HepG2 (cell line): ENCODE results near the gene TKFC. TPM values are rescaled to one million over a fixed set of nuclear protein-coding genes. Genes with fewer than 3 reads are reported as not detected.

ENCODE experiments used
- BCL6 ChIP-seq: IDR thresholded peaks from 2 replicates; pipeline ENCODE4 v1.6.1; 2016; ENCODE audit warnings: missing genetic modification reagents, missing compliant biosample characterization
- CSRNP1 ChIP-seq: sonication (generic); formaldehyde crosslinking; IDR thresholded peaks from 2 replicates; pipeline ENCODE4 v1.8.1; 2023; ENCODE audit warnings: mild to moderate bottlenecking, missing genetic modification reagents
- EP300 ChIP-seq, 3 experiments: sonication (generic) in 1 of 3; formaldehyde crosslinking in 1 of 3; IDR thresholded peaks; 2 replicates each; pipeline versions ENCODE4 v1.5.1 to v1.6.1; 2011 to 2020; ENCODE audit warnings: low read depth in 2 of 3, low read length in 2 of 3, borderline replicate concordance in 1 of 3, improper control_type of control experiment in 1 of 3, mild to moderate bottlenecking in 1 of 3, missing genetic modification reagents in 1 of 3, moderate library complexity in 1 of 3
- ERF ChIP-seq: IDR thresholded peaks from 2 replicates; pipeline ENCODE4 v1.6.1; 2018; ENCODE audit warnings: missing biosample characterization, missing genetic modification reagents
- GTF3A ChIP-seq: sonication (generic); formaldehyde crosslinking; conservative IDR thresholded peaks from 2 replicates; pipeline ENCODE4 v1.4.0; 2020; ENCODE audit warnings: mild to moderate bottlenecking, missing genetic modification reagents
- HOXA5 ChIP-seq: sonication (generic); formaldehyde crosslinking; IDR thresholded peaks from 2 replicates; pipeline ENCODE4 v1.4.0; 2020; ENCODE audit warnings: missing genetic modification reagents
- KMT2A ChIP-seq: sonication (generic); formaldehyde crosslinking; IDR thresholded peaks from 2 replicates; pipeline ENCODE4 v1.4.0; 2020; ENCODE audit warnings: missing genetic modification reagents
- NBN ChIP-seq: fragments of 450-650 bp; conservative IDR thresholded peaks from 2 replicates; pipeline ENCODE4 v1.6.1; 2017
- NFAT5 ChIP-seq: sonication (generic); formaldehyde crosslinking; IDR thresholded peaks from 2 replicates; pipeline ENCODE4 v1.4.0; 2020; ENCODE audit warnings: missing genetic modification reagents
- PAX8 ChIP-seq: sonication (generic); formaldehyde crosslinking; IDR thresholded peaks from 2 replicates; pipeline ENCODE4 v1.8.0; 2022; ENCODE audit warnings: mild to moderate bottlenecking, missing genetic modification reagents, borderline replicate concordance
- PHF21A ChIP-seq: sonication (generic); formaldehyde crosslinking; IDR thresholded peaks from 2 replicates; pipeline ENCODE4 v1.5.0; 2020; ENCODE audit warnings: mild to moderate bottlenecking, missing genetic modification reagents
- RXRB ChIP-seq: IDR thresholded peaks from 2 replicates; pipeline ENCODE4 v1.6.1; 2016; ENCODE audit warnings: borderline replicate concordance, missing genetic modification reagents, missing compliant biosample characterization
- SOX5 ChIP-seq: IDR thresholded peaks from 2 replicates; pipeline ENCODE4 v1.6.1; 2016; ENCODE audit warnings: borderline replicate concordance
- TMF1 ChIP-seq: sonication (generic); formaldehyde crosslinking; IDR thresholded peaks from 2 replicates; pipeline ENCODE4 v1.8.1; 2022; ENCODE audit warnings: low read depth, missing genetic modification reagents
- ZFP36 ChIP-seq: fragments of 150-350 bp; IDR thresholded peaks from 2 replicates; pipeline ENCODE4 v1.6.1; 2018; ENCODE audit warnings: borderline replicate concordance, low read length, low read depth; ENCODE audit not compliant: partially characterized antibody
- ZNF292 ChIP-seq: sonication (generic); formaldehyde crosslinking; IDR thresholded peaks from 2 replicates; pipeline ENCODE4 v1.8.1; 2022; ENCODE audit warnings: mild to moderate bottlenecking, low read depth, missing genetic modification reagents, borderline replicate concordance
- ZNF768 ChIP-seq: sonication (generic); formaldehyde crosslinking; IDR thresholded peaks from 2 replicates; pipeline ENCODE4 v1.4.0; 2020; ENCODE audit warnings: missing genetic modification reagents
- ZNF772 ChIP-seq: sonication (generic); formaldehyde crosslinking; IDR thresholded peaks from 2 replicates; pipeline ENCODE4 v1.5.0; 2020; ENCODE audit warnings: mild to moderate bottlenecking, missing genetic modification reagents
- polyA plus RNA-seq, 8 experiments: library from polyadenylated mRNA; depleted of rRNA in 3 of 8; stranded (reverse) in 7 of 8; unstranded in 1 of 8; fragments of >200 nt; fragmentation: Illumina TruSeq in 4 of 8; extraction: Trizol in 4 of 8; gene quantifications; 2 replicates each; pipeline versions ENCODE4 v1.2.1 to v1.2.3, GENCODE V29; 2011 to 2016; ENCODE audit warnings: low read depth in 4 of 8, missing spikeins in 1 of 8, mixed read lengths in 1 of 8; ENCODE audit not compliant: insufficient read depth in 1 of 8
- total RNA-seq, 5 experiments: library from RNA; depleted of rRNA; stranded (reverse); fragments of >200 nt; fragmentation: Illumina TruSeq; extraction: Trizol; gene quantifications; 2 replicates each; pipeline ENCODE4 v1.2.3, GENCODE V29; 2016; ENCODE audit warnings: low read depth in 1 of 5
- TF ChIP-seq, protein P1 (sequence below): sonication (generic); formaldehyde crosslinking; IDR thresholded peaks from 2 replicates; pipeline ENCODE4 v1.5.0; 2020; ENCODE audit warnings: mild to moderate bottlenecking, missing genetic modification reagents

The TKFC gene
- total and polyA plus RNA-seq, 2 of the 13 experiments (the other 11 are each of a cell fraction or from before 2014, with no cell fraction given): 147 to 197 TPM

- 0 out of 2 replicates have a peak, but pooled peaks have one; percentile 52 for TF ChIP-seq GTF3A (CRISPR knock-in tag)
- peak; percentile 48 for TF ChIP-seq ERF (CRISPR knock-in tag)
- TF ChIP-seq NBN: no peak
- TF ChIP-seq ZFP36: no peak
- peak; percentile 73 for TF ChIP-seq ZNF768 (CRISPR knock-in tag)
- TF ChIP-seq BCL6 (CRISPR knock-in tag): peak; percentile 36; the same call in 1 of the 2 replicates
- no peak for TF ChIP-seq TMF1
- TF ChIP-seq EP300 (IDR thresholded peaks at IDR 0.05; ENCODE audit: low read depth in 2 of 2, low read length in 2 of 2): no peak; a peak in 1 of 4 replicates
- TF ChIP-seq EP300 (CRISPR knock-in tag; IDR thresholded peaks at IDR 0.05; ENCODE audit: borderline replicate concordance): no peak
- 0 out of 2 replicates have a peak, but pooled peaks have one; percentile 49 for TF ChIP-seq PAX8 (CRISPR knock-in tag)
- TF ChIP-seq, protein P1, sequence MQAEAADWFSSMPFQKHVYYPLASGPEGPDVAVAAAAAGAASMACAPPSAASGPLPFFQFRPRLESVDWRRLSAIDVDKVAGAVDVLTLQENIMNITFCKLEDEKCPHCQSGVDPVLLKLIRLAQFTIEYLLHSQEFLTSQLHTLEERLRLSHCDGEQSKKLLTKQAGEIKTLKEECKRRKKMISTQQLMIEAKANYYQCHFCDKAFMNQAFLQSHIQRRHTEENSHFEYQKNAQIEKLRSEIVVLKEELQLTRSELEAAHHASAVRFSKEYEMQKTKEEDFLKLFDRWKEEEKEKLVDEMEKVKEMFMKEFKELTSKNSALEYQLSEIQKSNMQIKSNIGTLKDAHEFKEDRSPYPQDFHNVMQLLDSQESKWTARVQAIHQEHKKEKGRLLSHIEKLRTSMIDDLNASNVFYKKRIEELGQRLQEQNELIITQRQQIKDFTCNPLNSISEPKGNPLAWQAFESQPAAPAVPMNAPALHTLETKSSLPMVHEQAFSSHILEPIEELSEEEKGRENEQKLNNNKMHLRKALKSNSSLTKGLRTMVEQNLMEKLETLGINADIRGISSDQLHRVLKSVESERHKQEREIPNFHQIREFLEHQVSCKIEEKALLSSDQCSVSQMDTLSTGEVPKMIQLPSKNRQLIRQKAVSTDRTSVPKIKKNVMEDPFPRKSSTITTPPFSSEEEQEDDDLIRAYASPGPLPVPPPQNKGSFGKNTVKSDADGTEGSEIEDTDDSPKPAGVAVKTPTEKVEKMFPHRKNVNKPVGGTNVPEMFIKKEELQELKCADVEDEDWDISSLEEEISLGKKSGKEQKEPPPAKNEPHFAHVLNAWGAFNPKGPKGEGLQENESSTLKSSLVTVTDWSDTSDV (CRISPR knock-in tag): 0 out of 2 replicates have a peak, but pooled peaks have one; percentile 31
- no peak for TF ChIP-seq ZNF292
- 0 out of 2 replicates have a peak, but pooled peaks have one; percentile 23 for TF ChIP-seq NFAT5
- peak; percentile 11 for TF ChIP-seq ZNF772 (CRISPR knock-in tag)
- no peak for TF ChIP-seq PHF21A (CRISPR knock-in tag)
- peak; percentile 40 for TF ChIP-seq RXRB (CRISPR knock-in tag)
- TF ChIP-seq KMT2A: 0 out of 2 replicates have a peak, but pooled peaks have one; percentile 41
- peak; percentile 82; the same call in 1 of the 2 replicates for TF ChIP-seq CSRNP1 (CRISPR knock-in tag)
- TF ChIP-seq HOXA5 (CRISPR knock-in tag): peak; percentile 48
- TF ChIP-seq SOX5 (CRISPR knock-in tag): no peak; the same call in none of the 2 replicates
These were observed 28.9 kb downstream of the TKFC start, which contains the start of the genes CYB561A3 and TMEM138 (continued) for GRCh38 chr11:61361741-61362541.
